Measurements from ENCODE around the gene TARS1.

Gene TARS1

DNA sequence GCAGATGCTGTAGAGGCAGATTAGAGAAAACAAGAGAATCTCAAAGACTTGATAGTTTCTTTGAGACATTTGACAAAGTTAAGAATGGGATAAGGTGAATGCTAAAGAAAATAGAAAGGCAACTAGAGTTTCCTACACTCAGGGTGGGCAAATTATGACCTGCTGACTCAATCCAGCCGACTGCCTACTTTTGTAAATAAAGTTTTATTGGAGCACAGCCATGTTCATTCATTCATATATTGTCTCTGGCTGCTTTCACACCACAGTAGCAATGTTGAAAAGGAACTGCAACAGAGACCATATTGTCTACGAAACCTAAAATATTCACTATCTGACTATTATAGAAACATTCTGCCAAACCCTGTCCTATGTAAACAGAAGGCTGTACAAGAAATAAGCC is 37.6 kb upstream of the TARS1 start:
- no peaks in the 10 kb centered on the region for H3K36me3 ChIP-seq (ENCODE audit: insufficient read depth)
- no peaks in the 10 kb centered on the region for H3K27me3 ChIP-seq (ENCODE audit: insufficient read depth, low read depth)
- H3K4me3 ChIP-seq (IDR thresholded peaks at IDR 0.05; ENCODE audit: insufficient read depth, low read depth, low read length) = no peak overlapping the region
- H4K20me1 ChIP-seq (ENCODE audit: insufficient read depth) = no peaks in the 10 kb centered on the region
- H2AFZ ChIP-seq (ENCODE audit: low read depth) = no peak overlapping the region
- H3K27ac ChIP-seq = no peak overlapping the region
- TF ChIP-seq, protein P1, sequence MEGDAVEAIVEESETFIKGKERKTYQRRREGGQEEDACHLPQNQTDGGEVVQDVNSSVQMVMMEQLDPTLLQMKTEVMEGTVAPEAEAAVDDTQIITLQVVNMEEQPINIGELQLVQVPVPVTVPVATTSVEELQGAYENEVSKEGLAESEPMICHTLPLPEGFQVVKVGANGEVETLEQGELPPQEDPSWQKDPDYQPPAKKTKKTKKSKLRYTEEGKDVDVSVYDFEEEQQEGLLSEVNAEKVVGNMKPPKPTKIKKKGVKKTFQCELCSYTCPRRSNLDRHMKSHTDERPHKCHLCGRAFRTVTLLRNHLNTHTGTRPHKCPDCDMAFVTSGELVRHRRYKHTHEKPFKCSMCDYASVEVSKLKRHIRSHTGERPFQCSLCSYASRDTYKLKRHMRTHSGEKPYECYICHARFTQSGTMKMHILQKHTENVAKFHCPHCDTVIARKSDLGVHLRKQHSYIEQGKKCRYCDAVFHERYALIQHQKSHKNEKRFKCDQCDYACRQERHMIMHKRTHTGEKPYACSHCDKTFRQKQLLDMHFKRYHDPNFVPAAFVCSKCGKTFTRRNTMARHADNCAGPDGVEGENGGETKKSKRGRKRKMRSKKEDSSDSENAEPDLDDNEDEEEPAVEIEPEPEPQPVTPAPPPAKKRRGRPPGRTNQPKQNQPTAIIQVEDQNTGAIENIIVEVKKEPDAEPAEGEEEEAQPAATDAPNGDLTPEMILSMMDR (conservative IDR thresholded peaks at IDR 0.05; ENCODE audit: low read depth, low read length) = no peak
- H3K79me2 ChIP-seq (ENCODE audit: insufficient read depth, low read depth) = no peaks in the 10 kb centered on the region
- H3K9ac ChIP-seq = no peak overlapping the region
- no peaks in the 10 kb centered on the region for H3K4me1 ChIP-seq (ENCODE audit: low read depth, poor library complexity, severe bottlenecking)
- H3K4me2 ChIP-seq = no peak overlapping the region

DNA sequence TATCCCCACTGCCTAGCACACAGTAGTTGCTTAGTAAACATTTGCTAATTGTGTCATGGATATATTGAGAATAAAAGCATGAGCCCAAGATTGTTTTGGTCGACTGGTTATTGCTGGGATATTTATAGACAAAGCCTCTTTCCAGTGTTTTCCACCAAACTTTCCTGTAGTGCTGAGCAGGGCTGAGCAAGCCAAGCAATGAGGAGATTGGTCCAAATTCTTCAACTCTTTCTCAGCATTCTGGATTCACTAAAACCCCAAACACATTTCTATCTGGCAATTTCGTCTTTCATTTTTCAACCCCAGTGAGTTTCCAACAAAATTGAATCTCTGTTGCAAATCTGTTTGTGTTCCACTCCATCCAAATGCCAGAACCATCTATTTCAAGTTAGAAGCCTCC is 31.9 kb upstream of the TARS1 start:
- no peaks in the 10 kb centered on the region for H3K27me3 ChIP-seq (ENCODE audit: insufficient read depth, low read depth)
- H3K27ac ChIP-seq = no peak overlapping the region
- H2AFZ ChIP-seq (ENCODE audit: low read depth) = no peak overlapping the region
- no peaks in the 10 kb centered on the region for H4K20me1 ChIP-seq (ENCODE audit: insufficient read depth)
- no peaks in the 10 kb centered on the region for H3K4me1 ChIP-seq (ENCODE audit: low read depth, poor library complexity, severe bottlenecking)
- TF ChIP-seq, protein P1 (conservative IDR thresholded peaks at IDR 0.05; ENCODE audit: low read depth, low read length) = no peak
- H3K79me2 ChIP-seq (ENCODE audit: insufficient read depth, low read depth) = no peaks in the 10 kb centered on the region
- H3K4me3 ChIP-seq (IDR thresholded peaks at IDR 0.05; ENCODE audit: insufficient read depth, low read depth, low read length) = no peak overlapping the region
- no peak overlapping the region for H3K4me2 ChIP-seq
- no peaks in the 10 kb centered on the region for H3K36me3 ChIP-seq (ENCODE audit: insufficient read depth)
- H3K9ac ChIP-seq = no peak overlapping the region

DNA sequence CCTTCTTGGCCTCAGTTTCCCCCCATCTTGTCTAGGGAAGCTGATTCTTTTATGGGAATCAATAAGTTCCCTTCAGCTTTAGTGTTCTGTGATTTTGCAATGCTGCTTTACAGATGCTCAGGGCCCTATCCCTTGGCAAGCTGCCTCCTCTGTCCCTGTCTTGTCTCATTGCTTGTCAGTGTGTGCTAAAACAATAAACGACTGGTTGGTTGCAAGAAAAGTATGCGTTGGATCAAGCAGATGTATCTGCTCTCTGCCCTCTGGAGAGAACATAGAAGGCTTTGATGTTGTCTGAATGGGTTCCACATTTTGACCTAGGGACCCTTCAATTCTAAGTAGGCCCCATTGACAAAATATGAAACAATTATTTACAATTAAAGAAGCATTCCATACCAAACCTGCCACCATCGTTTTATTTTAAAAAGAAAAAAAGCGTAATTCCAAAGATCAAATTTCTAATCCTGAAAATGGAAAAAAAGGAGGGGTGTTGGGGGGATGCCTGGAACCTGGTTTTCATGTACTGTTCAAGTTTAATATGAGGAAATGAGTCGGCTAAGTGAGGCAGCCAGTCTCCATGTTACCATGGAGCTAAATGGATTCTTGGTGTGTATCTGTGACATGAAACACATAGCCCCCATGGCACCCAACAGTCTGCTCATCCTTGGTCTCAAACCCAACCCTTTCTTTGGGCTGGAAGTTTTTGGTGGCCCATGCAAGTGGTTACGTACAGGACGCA is 31.2 kb upstream of the TARS1 start:
- TF ChIP-seq, protein P1 (conservative IDR thresholded peaks at IDR 0.05; ENCODE audit: low read depth, low read length) = no peak
- Histone ChIP-seq H3K36me3 (ENCODE audit: insufficient read depth) (no peaks in the 10 kb centered on the region), H4K20me1 (ENCODE audit: insufficient read depth) (no peaks in the 10 kb centered on the region), H3K27me3 (ENCODE audit: insufficient read depth, low read depth) (no peaks in the 10 kb centered on the region), H3K4me3 (IDR thresholded peaks at IDR 0.05; ENCODE audit: insufficient read depth, low read depth, low read length) (no peak overlapping the region), H2AFZ (ENCODE audit: low read depth) (no peak overlapping the region), H3K79me2 (ENCODE audit: insufficient read depth, low read depth) (no peaks in the 10 kb centered on the region), H3K27ac (no peak overlapping the region), H3K9ac (no peak overlapping the region), H3K4me2 (no peak overlapping the region), H3K4me1 (ENCODE audit: low read depth, poor library complexity, severe bottlenecking) (no peaks in the 10 kb centered on the region)

DNA sequence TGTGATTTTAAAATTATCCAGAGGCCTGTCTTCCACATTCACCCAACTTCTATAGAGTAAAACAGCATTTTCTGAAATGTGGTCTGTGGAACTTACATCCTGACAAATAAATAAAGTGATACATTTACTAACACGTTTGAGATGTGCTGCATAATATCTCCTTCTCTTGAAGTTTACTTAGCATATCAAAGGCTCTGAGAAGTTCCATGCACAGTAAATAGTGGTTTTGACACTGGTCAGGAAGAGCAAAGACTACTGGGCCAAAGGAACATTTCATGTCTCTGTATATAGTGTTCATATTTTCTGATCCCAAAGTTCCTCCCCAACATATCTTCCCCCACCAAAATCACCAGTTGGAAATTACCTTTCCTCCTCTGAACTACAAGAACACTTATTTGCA is 30.5 kb upstream of the TARS1 start:
- TF ChIP-seq, protein P1 (conservative IDR thresholded peaks at IDR 0.05; ENCODE audit: low read depth, low read length) = no peak
- Histone ChIP-seq H3K36me3 (ENCODE audit: insufficient read depth) (no peaks in the 10 kb centered on the region), H3K4me3 (IDR thresholded peaks at IDR 0.05; ENCODE audit: insufficient read depth, low read depth, low read length) (no peak overlapping the region), H4K20me1 (ENCODE audit: insufficient read depth) (no peaks in the 10 kb centered on the region), H3K27me3 (ENCODE audit: insufficient read depth, low read depth) (no peaks in the 10 kb centered on the region), H2AFZ (ENCODE audit: low read depth) (no peak overlapping the region), H3K4me1 (ENCODE audit: low read depth, poor library complexity, severe bottlenecking) (no peaks in the 10 kb centered on the region), H3K79me2 (ENCODE audit: insufficient read depth, low read depth) (no peaks in the 10 kb centered on the region), H3K4me2 (no peak overlapping the region), H3K9ac (no peak overlapping the region), H3K27ac (no peak overlapping the region)

All from KMS-11 (cell line).